Thymus (tissue), 11 donors: Measurements from ENCODE around the gene ANP32A. TPM values are rescaled to one million over a fixed set of nuclear protein-coding genes. Genes with fewer than 3 reads are reported as not detected.

ENCODE experiments used
- DNase-seq, 9 donors: peaks; one replicate each; pipeline ENCODE4 v3.0.0-alpha.2; 2013; ENCODE audit warnings: low spot score in 9 of 9, low read depth in 6 of 9, missing footprints in 1 of 9
- H3K27ac ChIP-seq, 2 donors: one replicate each; pipeline ENCODE4 v1.5.1; 2013; ENCODE audit warnings: control low read depth in 1 of 2, low read depth in 1 of 2, low read length in 1 of 2, mild to moderate bottlenecking in 1 of 2, moderate library complexity in 1 of 2
- H3K27me3 ChIP-seq, 2 donors: one replicate each; pipeline ENCODE4 v1.5.1; 2013; ENCODE audit warnings: low read length in 1 of 2; ENCODE audit not compliant: control insufficient read depth in 2 of 2, insufficient read depth in 1 of 2
- H3K36me3 ChIP-seq, 2 donors: one replicate each; pipeline ENCODE4 v1.5.1; 2013; ENCODE audit warnings: low read length in 1 of 2, mild to moderate bottlenecking in 1 of 2, moderate library complexity in 1 of 2; ENCODE audit not compliant: control insufficient read depth in 2 of 2, insufficient read depth in 2 of 2
- H3K4me1 ChIP-seq, 2 donors: one replicate each; pipeline ENCODE4 v1.5.1; 2013; ENCODE audit warnings: low read length in 2 of 2; ENCODE audit not compliant: control insufficient read depth in 2 of 2, insufficient read depth in 2 of 2
- H3K4me3 ChIP-seq, 2 donors: one replicate each; pipeline ENCODE4 v1.5.1; 2013; ENCODE audit warnings: low read length in 2 of 2, control low read depth in 1 of 2, mild to moderate bottlenecking in 1 of 2
- H3K9me3 ChIP-seq, 2 donors: one replicate each; pipeline ENCODE4 v1.5.1; 2013; ENCODE audit warnings: low read length in 1 of 2, mild to moderate bottlenecking in 1 of 2; ENCODE audit not compliant: control insufficient read depth in 2 of 2, insufficient read depth in 1 of 2
- WGBS: extraction: QIAGEN DNeasy Blood & Tissue Kit; methylation state at CpG from one replicate; pipeline ENCODE4 v1.1.7; 2013; 5-methylcytosine and 5-hydroxymethylcytosine counted together
- polyA plus RNA-seq: library from polyadenylated mRNA; stranded (reverse); fragments of 200-250 nt; gene quantifications from one replicate; pipeline ENCODE4 v1.2.3, GENCODE V29; 2013
- total RNA-seq: library from RNA; stranded (reverse); fragments of 120-200 nt; gene quantifications from one replicate; pipeline ENCODE4 v1.2.4, GENCODE V29; 2013
- donor health status: healthy.

Gene ANP32A
- total and polyA plus RNA-seq, 2 donors, result 115 to 142 TPM

- H3K36me3 ChIP-seq, result no peaks in the 10 kb centered on the region
- H3K27ac ChIP-seq, result no peak overlapping the region
- no peaks in the 10 kb centered on the region for H3K9me3 ChIP-seq
- H3K4me1 ChIP-seq, result peaks cover 30 to 33% of the 10 kb centered on the region in 2 donors
- H3K27me3 ChIP-seq, result no peaks in the 10 kb centered on the region
- peak in 3 of 9 donors; percentile 42 to 79 (median 52) for DNase-seq
- H3K4me3 ChIP-seq, result no peak overlapping the region
These were observed 8.4 kb upstream of the ANP32A start for GRCh38 chr15:68829068-68829467.

GRCh38 chr15:68823561-68823960 is 2.9 kb upstream of the ANP32A start:
- H3K27ac ChIP-seq, result no peak overlapping the region
- no peaks in the 10 kb centered on the region for H3K9me3 ChIP-seq
- 98% methylated on average over 3 of the region's 3 CpGs for WGBS
- no peaks in the 10 kb centered on the region for H3K27me3 ChIP-seq
- no peaks in the 10 kb centered on the region for H3K36me3 ChIP-seq
- H3K4me1 ChIP-seq, result peaks cover 4 to 13% of the 10 kb centered on the region in 2 donors
- H3K4me3 ChIP-seq, result no peak overlapping the region
- DNase-seq, result no peak

GRCh38 chr15:68822818-68823217 is 2.1 kb upstream of the ANP32A start:
- Histone ChIP-seq H3K4me1 (peaks cover 4 to 13% of the 10 kb centered on the region in 2 donors), H3K9me3 (no peaks in the 10 kb centered on the region), H3K36me3 (no peaks in the 10 kb centered on the region), H3K27me3 (no peaks in the 10 kb centered on the region), H3K27ac (no peak overlapping the region), H3K4me3 (no peak overlapping the region)
- WGBS, result 56% methylated on average over 3 of the region's 3 CpGs
- DNase-seq, result no peak

GRCh38 chr15:68821841-68822381 is 1.2 kb upstream of the ANP32A start:
- DNase-seq, result peak in 1 of 9 donors; percentile 51
- Histone ChIP-seq H3K27ac (peak overlapping the region in 1 of 2 donors; percentile 58), H3K9me3 (no peaks in the 10 kb centered on the region), H3K4me1 (peaks cover 0 to 8% of the 10 kb centered on the region in 2 donors), H3K36me3 (no peaks in the 10 kb centered on the region), H3K27me3 (no peaks in the 10 kb centered on the region), H3K4me3 (peak overlapping the region; percentile 68 to 99)
- WGBS, result 2% methylated on average over 16 of the region's 16 CpGs

DNA sequence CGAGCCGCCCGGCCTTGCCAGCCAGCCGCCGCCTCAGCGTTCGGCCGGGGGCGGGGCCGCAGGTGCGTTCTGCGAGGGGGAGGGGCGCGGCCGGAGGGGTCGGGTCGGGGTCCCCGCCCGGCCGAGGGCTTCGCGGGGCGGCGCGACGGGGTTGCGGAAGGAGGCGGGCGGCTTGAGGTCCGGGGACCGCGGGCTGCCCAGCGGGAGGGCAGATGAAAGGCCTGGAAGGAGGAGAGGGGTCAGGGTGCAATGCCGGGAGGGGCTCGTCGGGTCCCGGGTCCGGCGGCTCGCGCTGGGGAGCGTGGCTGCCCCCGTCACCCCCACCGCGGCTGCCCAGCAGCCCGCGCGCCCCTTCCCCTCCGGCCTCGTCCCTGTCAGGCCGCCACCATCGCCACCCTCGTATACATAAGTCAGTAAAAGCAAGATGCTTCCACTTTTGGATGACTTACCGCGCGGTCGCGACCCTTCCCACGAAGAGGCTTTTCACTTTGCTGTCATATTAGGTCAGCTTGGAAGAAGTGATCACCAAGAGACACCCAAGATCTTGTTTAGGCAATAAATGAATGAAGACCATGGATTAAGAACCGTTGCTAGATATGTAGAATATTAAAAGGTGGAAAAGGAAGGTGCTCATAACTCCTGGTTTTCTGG is 620 bp upstream of the ANP32A start:
- 2% methylated on average over 60 of the region's 60 CpGs for WGBS
- DNase-seq, result no peak
- Histone ChIP-seq H3K4me1 (peaks cover 4 to 14% of the 10 kb centered on the region in 2 donors), H3K36me3 (no peaks in the 10 kb centered on the region), H3K4me3 (peak overlapping the region; percentile 68 to 99), H3K27me3 (no peaks in the 10 kb centered on the region), H3K9me3 (no peaks in the 10 kb centered on the region), H3K27ac (peak overlapping the region; percentile 70 to 93)

DNA sequence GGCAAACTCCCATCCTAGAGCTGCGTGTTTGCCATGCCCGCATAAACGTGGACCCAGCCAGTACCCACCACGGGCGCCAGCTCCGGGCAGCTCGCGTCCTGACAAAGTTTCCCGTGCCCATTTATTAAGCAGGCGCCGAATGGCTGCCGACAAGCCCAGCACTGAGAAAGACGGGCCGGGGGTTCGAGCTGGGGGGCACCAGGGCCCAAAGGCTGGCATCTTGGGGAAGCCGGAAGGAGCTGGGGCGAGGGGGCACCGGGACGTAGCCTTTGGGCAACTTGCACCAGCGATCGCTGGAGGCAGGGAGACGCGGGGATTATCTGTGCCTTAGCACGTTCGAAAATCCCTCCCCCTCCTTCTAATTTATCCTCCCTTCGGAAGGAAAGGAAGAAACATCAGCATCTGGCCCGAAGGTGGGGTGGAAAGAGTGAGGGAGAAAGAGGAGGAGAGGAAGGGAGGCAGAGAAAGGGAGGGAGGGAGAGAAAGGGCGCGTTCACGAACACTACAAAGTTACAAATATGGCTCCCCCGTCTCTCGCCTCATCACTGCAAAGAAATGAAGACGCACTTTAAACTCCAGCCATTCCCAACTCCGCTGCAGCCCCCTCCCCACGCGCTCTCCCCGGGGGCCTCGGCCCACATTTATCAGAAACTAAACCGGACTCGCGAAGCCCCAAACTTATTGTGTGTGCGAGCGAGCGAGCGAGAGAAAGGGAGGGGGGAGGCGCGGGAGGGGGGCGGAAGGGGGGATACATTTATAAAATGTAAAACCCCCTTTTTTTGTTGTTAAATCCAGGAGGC is 1.0 kb downstream of the ANP32A start:
- H3K9me3 ChIP-seq, result no peaks in the 10 kb centered on the region
- H3K4me3 ChIP-seq, result peak overlapping the region; percentile 68 to 99
- under 1% methylated on average over 48 of the region's 48 CpGs for WGBS
- H3K27me3 ChIP-seq, result no peaks in the 10 kb centered on the region
- peaks cover 15 to 27% of the 10 kb centered on the region in 2 donors for H3K4me1 ChIP-seq
- H3K27ac ChIP-seq, result peak overlapping the region; percentile 98 to 99
- DNase-seq, result peak in 5 of 9 donors; percentile 51 to 87 (median 62)
- peaks cover 0 to 6% of the 10 kb centered on the region in 2 donors for H3K36me3 ChIP-seq

DNA sequence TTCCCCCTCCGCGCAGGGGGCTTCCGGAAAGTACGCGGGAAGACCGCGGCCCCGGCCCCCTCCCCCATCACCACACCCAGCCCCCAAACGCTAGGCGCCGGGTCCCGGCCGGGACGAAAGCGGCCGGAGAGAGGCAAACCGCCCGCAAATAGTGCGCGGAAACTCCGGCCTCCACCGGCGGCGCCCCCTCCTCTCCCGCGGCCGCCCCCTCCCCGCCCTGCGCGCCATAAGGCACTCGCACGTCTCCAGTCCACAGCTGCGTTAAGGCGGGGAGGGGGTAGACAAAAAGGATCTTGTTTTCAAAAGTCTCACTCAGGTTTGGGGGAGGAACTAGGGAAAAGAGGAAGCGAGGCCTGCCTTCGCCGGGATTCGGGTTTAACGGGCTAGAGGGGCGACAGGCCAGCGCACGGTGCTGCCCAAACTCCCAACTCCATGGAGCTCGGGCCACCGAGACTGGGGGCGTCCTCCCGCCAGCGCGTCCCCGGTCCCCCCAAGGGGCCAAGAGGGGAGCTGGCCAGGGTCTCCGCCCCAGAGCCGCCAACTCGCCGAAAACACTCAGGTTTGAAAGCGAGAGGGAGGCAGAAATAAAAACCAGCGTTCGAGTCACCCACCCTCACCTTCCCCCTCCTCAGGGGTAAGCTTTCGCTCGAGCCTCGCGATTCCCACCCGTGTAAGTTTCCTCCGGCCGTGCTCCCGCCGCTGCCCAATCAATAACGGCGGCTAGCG is 1.8 kb downstream of the ANP32A start:
- Histone ChIP-seq H3K4me3 (peak overlapping the region; percentile 68 to 99), H3K9me3 (no peaks in the 10 kb centered on the region), H3K27me3 (no peaks in the 10 kb centered on the region), H3K27ac (peak overlapping the region; percentile 98 to 99), H3K4me1 (peaks cover 15 to 35% of the 10 kb centered on the region in 2 donors), H3K36me3 (peaks cover 0 to 6% of the 10 kb centered on the region in 2 donors)
- under 1% methylated on average over 68 of the region's 68 CpGs for WGBS
- DNase-seq, result peak in 3 of 9 donors; percentile 57 to 78 (median 58)

DNA sequence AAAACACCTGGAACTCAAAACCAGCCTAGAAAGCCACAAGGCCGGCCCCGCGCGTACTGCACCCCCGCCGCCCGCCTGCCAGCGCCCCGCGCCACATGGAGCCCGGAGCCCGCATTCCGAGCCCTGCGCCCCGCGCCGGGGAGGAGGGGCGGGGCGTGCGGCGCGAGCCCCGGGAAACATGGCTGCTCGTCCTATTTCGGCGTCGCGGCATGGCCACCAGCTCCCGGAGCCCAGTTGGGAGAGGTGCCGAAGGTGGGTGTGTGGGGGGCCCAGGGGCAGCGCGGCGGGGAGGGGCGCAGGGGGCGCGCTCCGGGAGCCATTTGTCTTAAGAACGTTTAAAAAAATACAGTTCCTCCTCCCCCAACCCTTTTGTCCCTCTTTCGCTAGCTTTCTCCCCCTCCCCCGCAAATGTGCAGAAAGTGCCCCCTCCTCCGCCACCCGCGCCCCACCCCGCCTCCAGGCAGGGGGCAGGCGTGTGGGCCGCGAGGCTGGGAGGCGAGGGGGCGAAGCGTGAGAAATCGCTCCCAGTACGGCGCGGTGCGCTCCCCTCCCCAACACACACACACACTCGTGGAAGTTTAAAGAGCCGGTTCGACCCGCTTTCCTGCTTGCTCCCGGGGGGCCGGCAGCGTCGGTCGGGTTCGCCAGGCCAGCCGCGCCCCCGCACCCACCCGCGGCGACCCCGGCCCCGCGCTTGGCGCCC is 2.5 kb downstream of the ANP32A start:
- Histone ChIP-seq H3K9me3 (no peaks in the 10 kb centered on the region), H3K4me3 (peak overlapping the region; percentile 68 to 99), H3K4me1 (peaks cover 15 to 40% of the 10 kb centered on the region in 2 donors), H3K27ac (peak overlapping the region; percentile 98 to 99), H3K27me3 (no peaks in the 10 kb centered on the region), H3K36me3 (peaks cover 0 to 6% of the 10 kb centered on the region in 2 donors)
- DNase-seq, result peak in 4 of 9 donors; percentile 52 to 82 (median 64)
- under 1% methylated on average over 75 of the region's 75 CpGs for WGBS
